ENCODE data around the gene SPATA20.

GRCh38 chr17:50547035-50547735, at the start of gene SPATA20:
- peak; percentile 94 to 99 (median 98) for TF ChIP-seq CTCF (IDR thresholded peaks at IDR 0.05)
- peak; percentile 71 to 90 (median 82) for TF ChIP-seq POLR2A (IDR thresholded peaks at IDR 0.05)
